ENCODE data around the gene CDK11A. TPM values are rescaled to one million over a fixed set of nuclear protein-coding genes. Genes with fewer than 3 reads are reported as not detected.

Gene CDK11A
- total and polyA plus RNA-seq, 2 donors (not counting 1 experiment from before 2014, with no cell fraction given), result 2.8 to 14.2 TPM

- Histone ChIP-seq H4K20me1 (ENCODE audit: control insufficient read depth, extremely low read depth, insufficient read depth, low read length) (no peaks in the 10 kb centered on the region), H3K79me2 (ENCODE audit: control insufficient read depth, insufficient read depth, low read length) (peaks cover 5% of the 10 kb centered on the region), H2AFZ (ENCODE audit: low read length) (no peak overlapping the region), H3K4me1 (ENCODE audit: control insufficient read depth, extremely low read depth, insufficient read depth, low read length) (no peaks in the 10 kb centered on the region), H3K27me3 (ENCODE audit: control insufficient read depth, insufficient read depth, low read length) (no peaks in the 10 kb centered on the region), H3K4me3 (replicated peaks in 1 of 4; ENCODE audit: control extremely low read depth in 1 of 4, insufficient read depth in 1 of 4, low read depth in 3 of 4, low read length in 4 of 4) (no peak overlapping the region), H3K4me2 (ENCODE audit: extremely low read depth, insufficient read depth, low read length) (no peak overlapping the region), H3K36me3 (ENCODE audit: control insufficient read depth, insufficient read depth, low read length) (peaks cover 38% of the 10 kb centered on the region), H3K9ac (ENCODE audit: insufficient read depth, low read length) (no peak overlapping the region), H3K27ac (ENCODE audit: insufficient read depth, low read length) (no peak overlapping the region), H3K9me3 (ENCODE audit: control insufficient read depth, insufficient read depth, low read depth, low read length) (no peaks in the 10 kb centered on the region)
- TF ChIP-seq EZH2 (IDR thresholded peaks at IDR 0.05; ENCODE audit: low read length, missing control alignments), result no peak
- TF ChIP-seq CTCF (conservative IDR thresholded peaks at IDR 0.05 in 1 of 2, IDR thresholded peaks at IDR 0.05 in 1 of 2; ENCODE audit: low read depth in 1 of 2, low read length in 2 of 2), result no peak
- DNase-seq (ENCODE audit: low read depth in 2 of 2), result no peak
Observed at GRCh38 chr1:1755852-1756251, 31.7 kb upstream of the CDK11A start.

- H3K27me3 ChIP-seq (ENCODE audit: control insufficient read depth, insufficient read depth, low read length), result no peaks in the 10 kb centered on the region
- H3K4me2 ChIP-seq (ENCODE audit: extremely low read depth, insufficient read depth, low read length), result no peak overlapping the region
- no peaks in the 10 kb centered on the region for H3K9me3 ChIP-seq (ENCODE audit: control insufficient read depth, insufficient read depth, low read depth, low read length)
- H3K4me3 ChIP-seq (replicated peaks in 1 of 4; ENCODE audit: control extremely low read depth in 1 of 4, insufficient read depth in 1 of 4, low read depth in 3 of 4, low read length in 4 of 4), result no peak overlapping the region
- H3K27ac ChIP-seq (ENCODE audit: insufficient read depth, low read length), result no peak overlapping the region
- H2AFZ ChIP-seq (ENCODE audit: low read length), result no peak overlapping the region
- peaks cover 5% of the 10 kb centered on the region for H3K79me2 ChIP-seq (ENCODE audit: control insufficient read depth, insufficient read depth, low read length)
- no peak for DNase-seq (ENCODE audit: low read depth in 2 of 2)
- H3K36me3 ChIP-seq (ENCODE audit: control insufficient read depth, insufficient read depth, low read length), result peaks cover 37% of the 10 kb centered on the region
- H4K20me1 ChIP-seq (ENCODE audit: control insufficient read depth, extremely low read depth, insufficient read depth, low read length), result no peaks in the 10 kb centered on the region
- H3K4me1 ChIP-seq (ENCODE audit: control insufficient read depth, extremely low read depth, insufficient read depth, low read length), result no peaks in the 10 kb centered on the region
- no peak for TF ChIP-seq EZH2 (IDR thresholded peaks at IDR 0.05; ENCODE audit: low read length, missing control alignments)
- TF ChIP-seq CTCF (conservative IDR thresholded peaks at IDR 0.05 in 1 of 2, IDR thresholded peaks at IDR 0.05 in 1 of 2; ENCODE audit: low read depth in 1 of 2, low read length in 2 of 2), result no peak
- H3K9ac ChIP-seq (ENCODE audit: insufficient read depth, low read length), result no peak overlapping the region
Observed at GRCh38 chr1:1755426-1755825, 31.3 kb upstream of the CDK11A start.

GRCh38 chr1:1754051-1754815 lies 30.1 kb upstream of the CDK11A start:
- TF ChIP-seq EZH2 (IDR thresholded peaks at IDR 0.05; ENCODE audit: low read length, missing control alignments) (no peak), CTCF (conservative IDR thresholded peaks at IDR 0.05 in 1 of 2, IDR thresholded peaks at IDR 0.05 in 1 of 2; ENCODE audit: low read depth in 1 of 2, low read length in 2 of 2) (no peak)
- DNase-seq (ENCODE audit: low read depth in 2 of 2), result no peak
- Histone ChIP-seq H3K9me3 (ENCODE audit: control insufficient read depth, insufficient read depth, low read depth, low read length) (no peaks in the 10 kb centered on the region), H3K79me2 (ENCODE audit: control insufficient read depth, insufficient read depth, low read length) (peaks cover 5% of the 10 kb centered on the region), H3K4me1 (ENCODE audit: control insufficient read depth, extremely low read depth, insufficient read depth, low read length) (no peaks in the 10 kb centered on the region), H4K20me1 (ENCODE audit: control insufficient read depth, extremely low read depth, insufficient read depth, low read length) (no peaks in the 10 kb centered on the region), H3K9ac (ENCODE audit: insufficient read depth, low read length) (no peak overlapping the region), H3K27ac (ENCODE audit: insufficient read depth, low read length) (no peak overlapping the region), H3K4me2 (ENCODE audit: extremely low read depth, insufficient read depth, low read length) (no peak overlapping the region), H2AFZ (ENCODE audit: low read length) (no peak overlapping the region), H3K27me3 (ENCODE audit: control insufficient read depth, insufficient read depth, low read length) (no peaks in the 10 kb centered on the region), H3K36me3 (ENCODE audit: control insufficient read depth, insufficient read depth, low read length) (peaks cover 25% of the 10 kb centered on the region), H3K4me3 (replicated peaks in 1 of 4; ENCODE audit: control extremely low read depth in 1 of 4, insufficient read depth in 1 of 4, low read depth in 3 of 4, low read length in 4 of 4) (no peak overlapping the region)

All from fibroblast of lung (primary cell).